ENCODE results near the gene CLN3. TPM values are rescaled to one million over a fixed set of nuclear protein-coding genes. Genes with fewer than 3 reads are reported as not detected.

The CLN3 gene
- total and polyA plus RNA-seq, 2 of the 13 experiments (the other 11 are each of a cell fraction or from before 2014, with no cell fraction given): 23.4 to 46.8 TPM

DNA sequence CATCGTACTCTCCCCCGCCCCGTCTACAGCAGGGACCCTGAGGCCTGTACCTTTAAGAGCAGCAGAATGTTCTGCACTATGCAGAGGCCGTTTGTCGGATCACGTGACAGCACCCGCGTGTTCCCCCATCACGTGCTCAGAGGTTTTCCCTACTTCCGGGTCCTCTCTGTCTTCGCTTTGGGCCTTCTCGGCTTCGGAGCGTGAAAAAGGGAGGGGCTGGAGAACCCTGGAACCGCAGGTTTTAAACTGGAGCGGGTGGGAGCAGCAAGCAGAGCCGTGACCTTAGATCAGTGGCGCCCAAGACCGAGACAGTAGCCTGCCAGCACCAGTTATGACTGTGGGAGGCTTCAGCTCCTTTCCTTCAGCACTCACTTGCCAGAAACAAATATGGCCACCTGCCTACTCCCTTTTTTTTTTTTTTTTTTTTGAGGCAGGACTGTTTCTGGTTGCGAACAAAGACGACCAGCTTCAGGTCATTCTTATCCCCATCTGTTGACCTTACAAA is at the start of gene CLN3 (continued):
- TF ChIP-seq ZNF414 (CRISPR knock-in tag; IDR thresholded peaks at IDR 0.05): no peak
- no peak for TF ChIP-seq ZUFSP (CRISPR knock-in tag; IDR thresholded peaks at IDR 0.05; ENCODE audit: borderline replicate concordance)
- no peak; the same call in 1 of the 2 replicates for TF ChIP-seq ZNF317 (CRISPR knock-in tag; IDR thresholded peaks at IDR 0.05)
- TF ChIP-seq WIZ (CRISPR knock-in tag; IDR thresholded peaks at IDR 0.05): no peak; the same call in 1 of the 2 replicates
- peak; percentile 63; the same call in 1 of the 2 replicates for TF ChIP-seq PHF8 (CRISPR knock-in tag; IDR thresholded peaks at IDR 0.05)
- TF ChIP-seq IRX3 (CRISPR knock-in tag; IDR thresholded peaks at IDR 0.05; ENCODE audit: borderline replicate concordance, low read depth): no peak
- TF ChIP-seq, protein P1, sequence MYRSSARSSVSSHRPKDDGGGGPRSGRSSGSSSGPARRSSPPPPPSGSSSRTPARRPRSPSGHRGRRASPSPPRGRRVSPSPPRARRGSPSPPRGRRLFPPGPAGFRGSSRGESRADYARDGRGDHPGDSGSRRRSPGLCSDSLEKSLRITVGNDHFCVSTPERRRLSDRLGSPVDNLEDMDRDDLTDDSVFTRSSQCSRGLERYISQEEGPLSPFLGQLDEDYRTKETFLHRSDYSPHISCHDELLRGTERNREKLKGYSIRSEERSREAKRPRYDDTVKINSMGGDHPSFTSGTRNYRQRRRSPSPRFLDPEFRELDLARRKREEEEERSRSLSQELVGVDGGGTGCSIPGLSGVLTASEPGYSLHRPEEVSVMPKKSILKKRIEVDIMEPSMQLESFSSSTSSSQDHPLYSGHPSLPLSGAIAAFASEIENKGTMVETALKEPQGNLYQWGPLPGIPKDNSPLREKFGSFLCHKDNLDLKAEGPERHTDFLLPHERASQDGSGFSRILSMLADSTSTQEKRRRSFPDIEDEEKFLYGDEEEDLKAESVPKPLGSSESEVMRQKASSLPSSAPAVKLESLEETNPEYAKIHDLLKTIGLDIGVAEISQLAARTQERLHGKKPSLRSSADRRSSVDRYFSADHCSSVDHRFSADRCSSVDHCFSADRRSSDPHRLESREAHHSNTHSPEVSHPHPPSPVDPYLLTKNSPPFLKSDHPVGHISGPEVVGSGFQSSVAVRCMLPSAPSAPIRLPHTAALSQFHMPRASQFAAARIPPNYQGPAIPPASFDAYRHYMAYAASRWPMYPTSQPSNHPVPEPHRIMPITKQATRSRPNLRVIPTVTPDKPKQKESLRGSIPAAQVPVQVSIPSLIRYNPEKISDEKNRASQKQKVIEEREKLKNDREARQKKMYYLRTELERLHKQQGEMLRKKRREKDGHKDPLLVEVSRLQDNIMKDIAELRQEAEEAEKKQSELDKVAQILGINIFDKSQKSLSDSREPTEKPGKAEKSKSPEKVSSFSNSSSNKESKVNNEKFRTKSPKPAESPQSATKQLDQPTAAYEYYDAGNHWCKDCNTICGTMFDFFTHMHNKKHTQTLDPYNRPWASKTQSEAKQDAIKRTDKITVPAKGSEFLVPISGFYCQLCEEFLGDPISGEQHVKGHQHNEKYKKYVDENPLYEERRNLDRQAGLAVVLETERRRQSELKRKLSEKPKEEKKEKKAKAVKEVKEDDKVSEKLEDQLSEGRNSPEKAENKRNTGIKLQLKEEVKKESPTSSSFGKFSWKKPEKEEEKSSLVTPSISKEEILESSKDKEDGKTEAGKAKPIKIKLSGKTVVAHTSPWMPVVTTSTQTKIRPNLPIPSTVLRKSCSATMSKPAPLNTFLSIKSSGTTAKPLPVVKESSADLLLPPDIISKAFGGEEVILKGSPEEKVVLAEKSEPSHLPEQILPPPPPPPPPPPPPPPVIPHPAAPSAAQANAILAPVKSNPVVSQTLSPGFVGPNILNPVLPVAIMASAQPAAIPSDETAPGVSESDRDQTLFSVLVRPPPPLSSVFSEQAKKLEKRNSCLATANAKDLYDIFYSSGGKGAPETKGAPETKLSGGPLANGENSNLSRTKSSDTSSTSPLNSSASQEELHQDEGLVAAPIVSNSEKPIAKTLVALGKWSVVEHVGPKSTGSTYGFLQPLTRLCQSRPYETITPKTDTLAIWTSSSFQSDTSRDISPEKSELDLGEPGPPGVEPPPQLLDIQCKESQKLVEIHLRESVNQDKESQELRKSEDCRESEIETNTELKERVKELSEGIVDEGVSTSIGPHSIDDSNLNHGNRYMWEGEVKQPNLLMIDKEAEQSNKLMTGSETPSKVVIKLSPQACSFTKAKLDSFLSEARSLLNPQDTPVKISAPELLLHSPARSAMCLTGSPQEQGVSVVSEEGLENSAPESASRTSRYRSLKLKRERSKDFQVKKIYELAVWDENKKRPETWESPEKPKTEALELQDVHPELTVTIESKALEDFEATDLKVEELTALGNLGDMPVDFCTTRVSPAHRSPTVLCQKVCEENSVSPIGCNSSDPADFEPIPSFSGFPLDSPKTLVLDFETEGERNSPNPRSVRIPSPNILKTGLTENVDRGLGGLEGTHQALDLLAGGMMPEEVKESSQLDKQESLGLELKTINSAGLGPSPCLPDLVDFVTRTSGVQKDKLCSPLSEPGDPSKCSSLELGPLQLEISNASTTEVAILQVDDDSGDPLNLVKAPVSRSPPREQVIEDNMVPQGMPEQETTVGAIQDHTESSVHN (CRISPR knock-in tag; IDR thresholded peaks at IDR 0.05): no peak; the same call in 1 of the 2 replicates
- TF ChIP-seq CEBPZ (IDR thresholded peaks at IDR 0.05; ENCODE audit: low read length): no peak
- no peak for TF ChIP-seq ZNF660 (CRISPR knock-in tag; IDR thresholded peaks at IDR 0.05; ENCODE audit: borderline replicate concordance, low read depth)
- TF ChIP-seq, protein P2, sequence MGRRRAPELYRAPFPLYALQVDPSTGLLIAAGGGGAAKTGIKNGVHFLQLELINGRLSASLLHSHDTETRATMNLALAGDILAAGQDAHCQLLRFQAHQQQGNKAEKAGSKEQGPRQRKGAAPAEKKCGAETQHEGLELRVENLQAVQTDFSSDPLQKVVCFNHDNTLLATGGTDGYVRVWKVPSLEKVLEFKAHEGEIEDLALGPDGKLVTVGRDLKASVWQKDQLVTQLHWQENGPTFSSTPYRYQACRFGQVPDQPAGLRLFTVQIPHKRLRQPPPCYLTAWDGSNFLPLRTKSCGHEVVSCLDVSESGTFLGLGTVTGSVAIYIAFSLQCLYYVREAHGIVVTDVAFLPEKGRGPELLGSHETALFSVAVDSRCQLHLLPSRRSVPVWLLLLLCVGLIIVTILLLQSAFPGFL (CRISPR knock-in tag; IDR thresholded peaks at IDR 0.05): no peak
- peak; percentile 70 for TF ChIP-seq CBX1 (IDR thresholded peaks at IDR 0.05; ENCODE audit: low read depth)

Measured in HepG2 (cell line).